ENCODE data around the gene MBIP.
A peak's percentile ranks its signal among the peaks of the same experiment; 100 is the strongest.

MBIP gene

DNA sequence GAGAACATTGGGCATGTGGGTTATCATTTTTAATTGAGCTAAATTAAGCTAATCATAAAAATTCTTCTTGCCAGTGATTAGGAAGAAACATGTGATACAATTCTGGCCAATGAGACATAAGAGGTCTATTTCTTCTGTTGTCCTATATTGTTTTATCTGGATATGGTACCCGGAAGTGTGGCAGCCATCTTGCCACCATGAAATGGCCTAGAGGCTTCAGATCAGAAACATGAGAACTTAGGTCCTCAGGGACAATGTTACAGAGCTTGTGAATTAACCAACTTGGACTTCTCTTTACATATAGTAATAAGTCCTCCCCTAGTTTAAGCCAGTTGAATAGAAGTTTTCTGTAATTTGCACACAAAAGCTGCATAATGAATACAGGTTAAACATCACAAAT lies 30.5 kb downstream of the MBIP start:
- H3K27me3 ChIP-seq (ENCODE audit: insufficient read depth, low read length) = peaks cover 8% of the 10 kb centered on the region; the same call in 1 of the 2 replicates
- no peaks in the 10 kb centered on the region for H3K79me2 ChIP-seq (ENCODE audit: control insufficient read depth, insufficient read depth, low read length, unreplicated experiment)
- no peak overlapping the region for H3K27ac ChIP-seq (ENCODE audit: low read depth, low read length)
- H3K4me3 ChIP-seq (ENCODE audit: low read depth, low read length) = no peak overlapping the region
- no peak overlapping the region for H2AFZ ChIP-seq (ENCODE audit: low read length, unreplicated experiment)
- no peaks in the 10 kb centered on the region for H3K4me1 ChIP-seq (ENCODE audit: control insufficient read depth, insufficient read depth, low read length, unreplicated experiment)
- no peaks in the 10 kb centered on the region for H3K36me3 ChIP-seq (ENCODE audit: insufficient read depth, low read length)

DNA sequence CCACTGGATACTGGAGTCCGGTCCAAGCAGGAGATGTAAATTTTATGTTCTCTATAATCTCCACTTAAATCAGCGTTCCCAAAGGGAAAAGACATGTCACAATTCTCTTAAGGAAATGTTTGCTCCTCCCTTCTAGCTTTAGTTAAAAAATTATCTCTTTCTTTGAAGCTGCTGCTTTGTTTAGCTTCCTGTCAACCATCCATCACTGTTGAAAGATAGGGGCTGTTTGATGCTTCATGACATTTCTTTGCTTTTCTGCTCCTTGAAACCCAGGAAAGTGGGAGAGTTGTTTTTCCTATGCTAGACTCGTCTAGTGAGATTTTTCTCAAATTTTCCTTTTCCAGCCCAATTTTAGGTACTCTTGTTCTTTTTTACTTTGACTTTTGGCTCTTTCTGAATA lies 31.9 kb downstream of the MBIP start:
- no peaks in the 10 kb centered on the region for H3K4me1 ChIP-seq (ENCODE audit: control insufficient read depth, insufficient read depth, low read length, unreplicated experiment)
- no peak overlapping the region for H3K4me3 ChIP-seq (ENCODE audit: low read depth, low read length)
- no peak overlapping the region for H3K27ac ChIP-seq (ENCODE audit: low read depth, low read length)
- H3K27me3 ChIP-seq (ENCODE audit: insufficient read depth, low read length) = peaks cover 8% of the 10 kb centered on the region; the same call in 1 of the 2 replicates
- no peaks in the 10 kb centered on the region for H3K36me3 ChIP-seq (ENCODE audit: insufficient read depth, low read length)
- H2AFZ ChIP-seq (ENCODE audit: low read length, unreplicated experiment) = no peak overlapping the region
- H3K79me2 ChIP-seq (ENCODE audit: control insufficient read depth, insufficient read depth, low read length, unreplicated experiment) = no peaks in the 10 kb centered on the region

- H3K4me3 ChIP-seq (ENCODE audit: low read depth, low read length) = no peak overlapping the region
- no peaks in the 10 kb centered on the region for H3K79me2 ChIP-seq (ENCODE audit: control insufficient read depth, insufficient read depth, low read length, unreplicated experiment)
- H3K4me1 ChIP-seq (ENCODE audit: control insufficient read depth, insufficient read depth, low read length, unreplicated experiment) = no peaks in the 10 kb centered on the region
- no peak overlapping the region for H2AFZ ChIP-seq (ENCODE audit: low read length, unreplicated experiment)
- peaks cover 35% of the 10 kb centered on the region for H3K27me3 ChIP-seq (ENCODE audit: insufficient read depth, low read length)
- no peaks in the 10 kb centered on the region for H3K36me3 ChIP-seq (ENCODE audit: insufficient read depth, low read length)
- H3K27ac ChIP-seq (ENCODE audit: low read depth, low read length) = no peak overlapping the region
Measured at GRCh38 chr14:36284971-36285595, 35.4 kb downstream of the MBIP start.

DNA sequence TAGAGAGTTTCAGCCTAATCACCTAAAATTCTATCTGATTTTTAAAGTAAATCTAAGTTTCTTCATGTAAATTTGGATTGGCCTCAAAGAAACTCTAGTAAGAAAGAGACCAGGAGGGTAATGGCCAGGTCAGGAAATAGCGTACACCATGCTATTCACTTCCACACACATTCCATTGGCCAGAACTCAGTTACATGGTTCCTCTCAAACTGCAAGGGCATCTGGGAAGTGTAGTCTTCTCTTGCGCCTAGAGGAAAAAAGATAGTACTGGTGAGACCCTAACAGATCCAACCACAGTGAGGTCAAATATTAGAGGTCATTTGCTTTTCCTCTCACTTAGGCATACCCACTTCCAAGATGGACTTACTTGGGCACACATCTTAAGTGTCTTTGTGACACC lies 39.1 kb downstream of the MBIP start:
- Histone ChIP-seq H3K27me3 (ENCODE audit: insufficient read depth, low read length) (peaks cover 73% of the 10 kb centered on the region), H3K27ac (ENCODE audit: low read depth, low read length) (no peak overlapping the region), H3K4me3 (ENCODE audit: low read depth, low read length) (no peak overlapping the region), H3K4me1 (ENCODE audit: control insufficient read depth, insufficient read depth, low read length, unreplicated experiment) (no peaks in the 10 kb centered on the region), H3K36me3 (ENCODE audit: insufficient read depth, low read length) (no peaks in the 10 kb centered on the region), H2AFZ (ENCODE audit: low read length, unreplicated experiment) (peak overlapping the region; percentile 23), H3K79me2 (ENCODE audit: control insufficient read depth, insufficient read depth, low read length, unreplicated experiment) (no peaks in the 10 kb centered on the region)

DNA sequence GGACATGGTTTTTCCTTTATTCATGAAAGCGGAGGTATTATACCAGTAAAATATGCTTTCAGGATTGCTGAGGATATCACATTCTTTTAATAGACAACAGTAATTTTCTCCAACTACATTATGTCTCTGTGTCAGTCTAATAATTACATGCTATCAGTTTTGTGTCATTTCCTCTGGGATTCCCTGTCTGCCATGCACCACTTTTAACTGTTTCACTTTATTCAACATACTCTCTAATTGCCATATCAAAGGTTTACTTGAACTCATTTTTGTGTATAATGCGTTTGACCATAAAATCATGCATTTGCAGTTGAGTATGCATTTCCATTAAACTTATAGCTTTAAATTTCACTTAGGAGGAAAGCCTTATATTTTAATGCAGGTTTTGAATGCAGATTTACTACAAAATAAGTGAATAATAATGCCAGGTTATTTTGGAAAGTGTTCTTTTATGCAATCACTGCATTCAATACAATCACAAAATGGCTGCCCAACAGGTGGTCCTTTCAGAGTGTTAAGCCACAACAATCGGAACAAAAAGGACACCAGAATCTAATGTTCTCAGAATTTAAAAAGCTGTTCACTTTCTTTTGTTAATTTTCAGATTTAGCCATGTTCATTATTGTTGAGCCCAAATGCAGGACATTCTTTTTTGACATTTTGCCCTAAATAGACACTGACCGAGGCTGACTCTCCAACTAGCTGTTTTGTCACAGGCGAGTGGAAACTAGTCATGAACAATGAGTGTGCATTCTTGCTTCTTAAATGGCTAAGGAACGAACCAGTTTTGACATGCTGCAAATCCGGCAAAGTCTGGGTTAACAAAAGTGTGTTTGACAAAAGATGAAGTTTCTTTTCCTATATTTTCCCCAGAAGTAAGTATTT lies 40.9 kb downstream of the MBIP start:
- Histone ChIP-seq H3K27ac (ENCODE audit: low read depth, low read length) (no peak overlapping the region), H3K27me3 (ENCODE audit: insufficient read depth, low read length) (peaks cover 77% of the 10 kb centered on the region), H3K4me1 (ENCODE audit: control insufficient read depth, insufficient read depth, low read length, unreplicated experiment) (no peaks in the 10 kb centered on the region), H2AFZ (ENCODE audit: low read length, unreplicated experiment) (no peak overlapping the region), H3K79me2 (ENCODE audit: control insufficient read depth, insufficient read depth, low read length, unreplicated experiment) (no peaks in the 10 kb centered on the region), H3K4me3 (ENCODE audit: low read depth, low read length) (no peak overlapping the region), H3K36me3 (ENCODE audit: insufficient read depth, low read length) (no peaks in the 10 kb centered on the region)

DNA sequence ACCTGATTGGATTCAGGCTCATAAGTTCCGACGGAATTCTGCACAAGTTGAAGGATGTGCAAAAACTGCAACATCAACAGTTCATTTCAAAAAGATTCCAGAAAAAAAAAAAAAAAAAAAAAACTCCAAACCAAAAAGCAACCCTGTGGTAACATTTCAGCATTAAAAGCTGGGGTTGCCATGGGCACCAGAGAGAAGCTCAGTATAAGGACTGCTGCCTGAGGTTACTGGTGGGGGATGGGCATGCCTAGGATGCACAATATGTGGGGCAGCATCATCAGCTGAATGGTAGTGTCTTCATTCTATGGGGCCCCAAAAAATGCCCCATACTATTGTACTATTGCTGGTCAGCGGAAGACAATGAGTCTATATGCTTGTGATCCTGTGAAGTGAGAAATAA lies 44.7 kb downstream of the MBIP start:
- no peak overlapping the region for H3K27ac ChIP-seq (ENCODE audit: low read depth, low read length)
- peaks cover 3% of the 10 kb centered on the region for H3K4me1 ChIP-seq (ENCODE audit: control insufficient read depth, insufficient read depth, low read length, unreplicated experiment)
- peaks cover 92% of the 10 kb centered on the region for H3K27me3 ChIP-seq (ENCODE audit: insufficient read depth, low read length)
- no peak overlapping the region for H2AFZ ChIP-seq (ENCODE audit: low read length, unreplicated experiment)
- H3K36me3 ChIP-seq (ENCODE audit: insufficient read depth, low read length) = no peaks in the 10 kb centered on the region
- H3K79me2 ChIP-seq (ENCODE audit: control insufficient read depth, insufficient read depth, low read length, unreplicated experiment) = no peaks in the 10 kb centered on the region
- no peak overlapping the region for H3K4me3 ChIP-seq (ENCODE audit: low read depth, low read length)

DNA sequence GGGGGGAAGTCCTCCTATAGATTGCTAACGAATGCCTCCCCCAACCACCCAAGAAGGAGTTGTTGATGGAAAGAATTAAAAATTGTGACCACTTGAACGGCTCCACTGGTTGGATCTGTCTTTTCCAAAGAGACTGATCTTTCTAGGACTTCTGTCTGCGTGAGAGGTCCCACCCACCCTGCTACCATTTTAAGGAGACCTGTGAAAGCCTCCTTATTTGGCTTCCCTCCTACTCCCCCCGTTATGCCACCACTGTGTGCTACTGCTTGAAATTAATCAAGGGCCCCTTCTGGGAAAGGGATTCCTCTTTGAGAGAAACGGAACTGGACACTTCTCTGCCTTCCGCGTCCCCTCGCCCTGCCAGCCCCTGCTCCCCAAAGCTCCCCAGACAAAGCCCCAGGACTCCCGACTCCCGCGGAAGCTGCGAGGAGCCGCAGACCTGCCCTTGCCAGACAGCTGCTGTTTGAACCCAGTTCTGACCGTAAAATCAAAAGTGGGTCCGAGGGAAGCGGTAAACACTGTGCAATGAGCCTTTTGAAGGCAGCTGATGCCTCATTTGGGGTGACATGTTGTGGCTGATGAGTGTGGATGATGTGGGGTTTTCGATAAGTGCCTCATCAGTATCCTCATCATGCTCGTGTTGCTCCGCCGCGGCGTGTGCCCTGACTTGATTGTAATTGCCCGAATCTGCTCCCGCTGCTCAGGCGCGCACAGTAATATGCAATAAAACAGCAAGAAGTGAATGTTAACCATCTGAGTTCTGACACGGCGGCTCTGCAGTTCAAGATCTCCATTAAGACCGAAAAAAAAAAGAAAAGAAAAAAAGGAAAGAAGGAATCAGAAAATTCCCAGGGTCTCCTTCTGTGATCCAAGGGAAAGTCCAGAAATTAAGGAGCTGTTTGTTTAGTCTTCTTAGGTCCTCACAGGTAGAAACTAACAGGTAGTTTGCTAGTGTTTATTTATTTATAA lies 48.2 kb downstream of the MBIP start:
- H2AFZ ChIP-seq (ENCODE audit: low read length, unreplicated experiment) = peak overlapping the region; percentile 83
- H3K79me2 ChIP-seq (ENCODE audit: control insufficient read depth, insufficient read depth, low read length, unreplicated experiment) = no peaks in the 10 kb centered on the region
- no peaks in the 10 kb centered on the region for H3K36me3 ChIP-seq (ENCODE audit: insufficient read depth, low read length)
- peak overlapping the region; percentile 80 for H3K4me3 ChIP-seq (ENCODE audit: low read depth, low read length)
- H3K27ac ChIP-seq (ENCODE audit: low read depth, low read length) = no peak overlapping the region
- H3K27me3 ChIP-seq (ENCODE audit: insufficient read depth, low read length) = peaks cover 68% of the 10 kb centered on the region
- peaks cover 3% of the 10 kb centered on the region for H3K4me1 ChIP-seq (ENCODE audit: control insufficient read depth, insufficient read depth, low read length, unreplicated experiment)

- Histone ChIP-seq H3K79me2 (ENCODE audit: control insufficient read depth, insufficient read depth, low read length, unreplicated experiment) (no peaks in the 10 kb centered on the region), H3K27me3 (ENCODE audit: insufficient read depth, low read length) (peaks cover 64% of the 10 kb centered on the region), H3K27ac (ENCODE audit: low read depth, low read length) (no peak overlapping the region), H3K36me3 (ENCODE audit: insufficient read depth, low read length) (no peaks in the 10 kb centered on the region), H3K4me3 (ENCODE audit: low read depth, low read length) (no peak overlapping the region), H2AFZ (ENCODE audit: low read length, unreplicated experiment) (no peak overlapping the region), H3K4me1 (ENCODE audit: control insufficient read depth, insufficient read depth, low read length, unreplicated experiment) (peaks cover 3% of the 10 kb centered on the region)
Measured at GRCh38 chr14:36271222-36271621, 49.2 kb downstream of the MBIP start.

GRCh38 chr14:36270191-36270590 lies 50.2 kb downstream of the MBIP start:
- no peaks in the 10 kb centered on the region for H3K79me2 ChIP-seq (ENCODE audit: control insufficient read depth, insufficient read depth, low read length, unreplicated experiment)
- no peaks in the 10 kb centered on the region for H3K36me3 ChIP-seq (ENCODE audit: insufficient read depth, low read length)
- no peak overlapping the region for H3K4me3 ChIP-seq (ENCODE audit: low read depth, low read length)
- H3K27me3 ChIP-seq (ENCODE audit: insufficient read depth, low read length) = peaks cover 65% of the 10 kb centered on the region
- H3K27ac ChIP-seq (ENCODE audit: low read depth, low read length) = no peak overlapping the region
- H3K4me1 ChIP-seq (ENCODE audit: control insufficient read depth, insufficient read depth, low read length, unreplicated experiment) = peaks cover 3% of the 10 kb centered on the region
- no peak overlapping the region for H2AFZ ChIP-seq (ENCODE audit: low read length, unreplicated experiment)

DNA sequence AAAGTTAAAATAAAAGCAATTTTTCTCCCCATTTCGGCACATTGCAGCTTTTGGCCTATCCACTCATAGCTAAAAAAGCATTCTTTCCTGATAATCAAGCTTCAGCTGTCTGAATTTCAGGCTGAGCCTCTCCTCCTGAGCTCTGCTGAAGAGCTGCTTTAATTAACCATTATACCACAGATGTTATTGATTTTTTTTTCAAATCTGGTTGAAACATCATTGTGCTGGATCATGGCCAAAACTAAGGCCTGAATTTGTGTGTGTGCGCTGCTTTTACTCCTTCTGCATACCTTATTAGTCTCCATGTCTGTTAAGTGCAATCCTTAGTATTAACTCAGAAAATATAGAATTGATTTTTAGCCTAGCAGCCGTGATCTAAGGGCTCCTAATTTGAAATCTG lies 52.3 kb downstream of the MBIP start:
- Histone ChIP-seq H3K79me2 (ENCODE audit: control insufficient read depth, insufficient read depth, low read length, unreplicated experiment) (no peaks in the 10 kb centered on the region), H3K4me3 (ENCODE audit: low read depth, low read length) (no peak overlapping the region), H3K36me3 (ENCODE audit: insufficient read depth, low read length) (no peaks in the 10 kb centered on the region), H3K4me1 (ENCODE audit: control insufficient read depth, insufficient read depth, low read length, unreplicated experiment) (peaks cover 3% of the 10 kb centered on the region), H3K27me3 (ENCODE audit: insufficient read depth, low read length) (peaks cover 58% of the 10 kb centered on the region), H2AFZ (ENCODE audit: low read length, unreplicated experiment) (no peak overlapping the region), H3K27ac (ENCODE audit: low read depth, low read length) (no peak overlapping the region)
